ENCODE data around the gene TMEM87B.

DNA sequence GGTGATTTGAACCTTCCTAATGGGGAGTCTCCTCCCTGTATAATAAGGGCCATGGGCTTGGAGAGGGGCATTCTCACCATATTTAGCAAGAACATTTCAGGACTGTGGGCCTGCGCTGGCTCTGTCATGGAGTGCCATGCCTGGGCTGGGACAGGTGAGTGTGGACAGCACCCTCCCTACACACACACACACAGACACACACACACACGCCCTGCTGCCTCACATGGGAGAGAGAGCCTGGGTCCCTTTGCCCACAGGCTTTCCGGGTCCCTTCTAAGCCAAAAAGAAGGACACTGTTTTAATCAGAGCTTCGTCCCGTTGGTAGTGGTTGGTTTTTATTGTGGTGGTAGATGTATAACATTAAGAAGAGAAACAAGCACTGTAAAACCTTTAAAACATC lies 31.4 kb upstream of the TMEM87B start:
- TF ChIP-seq, protein P1, sequence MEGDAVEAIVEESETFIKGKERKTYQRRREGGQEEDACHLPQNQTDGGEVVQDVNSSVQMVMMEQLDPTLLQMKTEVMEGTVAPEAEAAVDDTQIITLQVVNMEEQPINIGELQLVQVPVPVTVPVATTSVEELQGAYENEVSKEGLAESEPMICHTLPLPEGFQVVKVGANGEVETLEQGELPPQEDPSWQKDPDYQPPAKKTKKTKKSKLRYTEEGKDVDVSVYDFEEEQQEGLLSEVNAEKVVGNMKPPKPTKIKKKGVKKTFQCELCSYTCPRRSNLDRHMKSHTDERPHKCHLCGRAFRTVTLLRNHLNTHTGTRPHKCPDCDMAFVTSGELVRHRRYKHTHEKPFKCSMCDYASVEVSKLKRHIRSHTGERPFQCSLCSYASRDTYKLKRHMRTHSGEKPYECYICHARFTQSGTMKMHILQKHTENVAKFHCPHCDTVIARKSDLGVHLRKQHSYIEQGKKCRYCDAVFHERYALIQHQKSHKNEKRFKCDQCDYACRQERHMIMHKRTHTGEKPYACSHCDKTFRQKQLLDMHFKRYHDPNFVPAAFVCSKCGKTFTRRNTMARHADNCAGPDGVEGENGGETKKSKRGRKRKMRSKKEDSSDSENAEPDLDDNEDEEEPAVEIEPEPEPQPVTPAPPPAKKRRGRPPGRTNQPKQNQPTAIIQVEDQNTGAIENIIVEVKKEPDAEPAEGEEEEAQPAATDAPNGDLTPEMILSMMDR (IDR thresholded peaks at IDR 0.05): no peak
- TF ChIP-seq POLR2A (IDR thresholded peaks at IDR 0.05): no peak
